Lower leg skin (tissue), 4 donors: ENCODE data around the gene ATP5F1D. TPM values are rescaled to one million over a fixed set of nuclear protein-coding genes. Genes with fewer than 3 reads are reported as not detected.

Experiments
- DNase-seq, 2 donors: peaks; one replicate each; pipeline ENCODE4 v3.0.0-alpha.2; 2019; ENCODE audit warnings: low spot score in 2 of 2
- H3K4me3 ChIP-seq: fragments of 200-600 bp; sonication (generic); 2 replicates; pipeline ENCODE4 v1.5.1; 2017; ENCODE audit warnings: mild to moderate bottlenecking, low read depth; ENCODE audit not compliant: poor library complexity, severe bottlenecking
- CTCF ChIP-seq, 3 donors: fragments of 450-650 bp; IDR thresholded peaks; one replicate each; pipeline ENCODE4 v1.5.1; 2016; ENCODE audit warnings: antibody characterized with exemption in 3 of 3, mild to moderate bottlenecking in 3 of 3, moderate library complexity in 2 of 3
- POLR2A ChIP-seq, 2 donors: fragments of 450-650 bp; IDR thresholded peaks; one replicate each; pipeline ENCODE4 v1.6.1; 2016 to 2017; ENCODE audit warnings: antibody characterized with exemption in 2 of 2, mild to moderate bottlenecking in 1 of 2, moderate library complexity in 1 of 2
- WGBS, 2 donors: methylation state at CpG; one replicate each; pipeline ENCODE4 v1.1.5; 2018; 5-methylcytosine and 5-hydroxymethylcytosine counted together
- intact Hi-C: fragments of 100-400 bp; cut with DNase I; formaldehyde crosslinking; loops from one replicate; pipeline ENCODE4 v1.15.0; 2023; ENCODE audit warnings: low total_unique reads
- total RNA-seq, 4 donors: library from RNA; depleted of rRNA; stranded (reverse); fragments of >200 nt; gene quantifications; one replicate each; pipeline ENCODE4 v1.1.0, GENCODE V29; 2016

Gene ATP5F1D
- total RNA-seq, 4 donors from 2014 or later = 121 to 198 (median 146) TPM

DNA sequence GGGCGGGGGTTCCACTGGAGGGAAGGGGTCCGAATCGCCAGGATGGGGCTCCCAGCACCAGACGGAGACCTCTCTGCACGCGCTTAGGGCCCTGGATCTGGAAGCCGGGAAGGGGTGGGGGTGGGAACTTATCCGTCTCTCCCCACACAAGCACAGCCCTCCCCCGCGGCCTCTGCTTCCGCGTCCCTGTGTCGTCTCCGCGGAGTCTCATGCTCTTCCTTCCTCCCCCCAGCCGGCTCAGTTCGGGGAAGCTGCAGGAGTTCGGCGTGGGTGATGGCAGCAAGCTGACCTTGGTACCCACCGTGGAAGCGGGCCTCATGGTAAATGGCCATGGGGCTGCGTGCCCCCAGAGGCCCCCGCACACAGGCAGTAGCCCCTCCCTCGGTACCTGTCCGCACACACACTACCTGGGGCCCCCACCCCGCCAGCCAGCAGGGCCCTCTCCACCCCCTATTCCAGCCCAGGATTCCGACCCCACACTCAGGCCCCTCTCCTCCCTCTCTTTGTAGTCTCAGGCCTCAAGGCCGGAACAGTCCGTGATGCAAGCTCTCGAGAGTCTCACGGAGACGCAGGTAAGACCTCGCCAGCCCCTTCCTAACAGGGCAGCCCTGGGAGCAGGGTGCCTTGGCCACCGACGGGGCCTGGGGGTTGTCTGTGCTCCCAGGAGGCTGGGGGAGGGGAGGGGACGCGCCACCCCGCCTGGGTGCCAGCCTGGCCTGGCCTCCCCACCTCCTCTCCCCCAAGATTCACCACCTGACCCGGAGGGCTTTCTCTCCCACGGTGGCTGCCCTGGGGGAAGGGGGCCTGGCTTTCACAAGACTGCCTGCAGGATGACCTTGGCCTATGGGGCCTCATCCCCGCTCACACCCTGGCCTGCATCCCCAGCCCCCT lies 10.0 kb downstream of the ATP5F1D start:
- intact Hi-C loops = no loop called here

GRCh38 chr19:1252221-1252820 lies 10.8 kb downstream of the ATP5F1D start:
- H3K4me3 ChIP-seq = peak overlapping the region; percentile 11
- no peak for TF ChIP-seq POLR2A (IDR thresholded peaks at IDR 0.05)
- TF ChIP-seq CTCF (IDR thresholded peaks at IDR 0.05) = no peak
- intact Hi-C loops = no loop called here
- peak in 1 of 2 donors; percentile 98 for DNase-seq
- WGBS, 2 donors = 1 to 3% methylated on average over 26 of the region's 30 CpGs

More for the DNA sequence above, 10.0 kb downstream of the ATP5F1D start:
- H3K4me3 ChIP-seq = peak overlapping the region; percentile 75
- TF ChIP-seq CTCF (IDR thresholded peaks at IDR 0.05) = no peak
- no peak for TF ChIP-seq POLR2A (IDR thresholded peaks at IDR 0.05)
- 2 to 4% methylated on average over 34 to 36 of the region's 41 CpGs for WGBS, 2 donors
- DNase-seq = peak in 1 of 2 donors; percentile 95

DNA sequence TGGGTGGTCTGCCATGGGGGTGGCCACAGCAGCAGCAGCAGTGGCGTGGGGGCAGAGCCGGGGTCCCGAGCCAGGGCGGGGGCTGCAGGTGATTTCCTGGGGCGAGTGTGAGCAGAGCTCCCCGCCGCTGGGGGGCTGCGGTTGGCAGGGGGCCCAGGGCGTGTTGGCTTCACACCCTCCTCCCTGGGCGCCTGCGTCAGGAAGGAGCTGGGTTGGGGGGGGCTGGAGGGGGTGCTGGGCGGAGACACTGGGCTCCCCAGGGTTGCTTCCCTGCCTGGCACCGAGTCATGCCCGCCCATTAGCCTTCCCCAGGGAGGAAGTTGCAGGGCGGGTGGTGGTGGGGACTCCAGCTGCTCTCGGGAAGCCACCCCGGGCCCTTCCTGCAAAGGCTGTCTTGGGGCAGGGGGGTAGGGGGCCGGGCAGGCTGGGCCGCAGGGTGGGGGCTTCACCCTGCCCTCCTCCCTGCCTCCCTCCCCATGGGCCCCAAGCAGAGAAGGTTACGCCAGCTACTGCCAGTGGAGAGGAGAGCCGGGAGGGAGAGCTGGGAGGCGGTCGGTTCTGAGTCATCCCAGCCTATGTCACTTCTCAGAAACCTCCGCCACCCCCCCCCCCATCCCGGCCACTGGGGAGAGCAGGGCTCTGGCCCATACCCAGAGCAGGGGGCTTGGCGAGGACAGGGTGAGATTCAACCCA lies 11.4 kb downstream of the ATP5F1D start:
- no peak for TF ChIP-seq POLR2A (IDR thresholded peaks at IDR 0.05)
- no peak for TF ChIP-seq CTCF (IDR thresholded peaks at IDR 0.05)
- intact Hi-C loops = no loop called here
- 0% methylated on average over 3 to 12 of the region's 26 CpGs for WGBS, 2 donors
- peak overlapping the region; percentile 11 for H3K4me3 ChIP-seq
- DNase-seq = peak; percentile 93 to 98

DNA sequence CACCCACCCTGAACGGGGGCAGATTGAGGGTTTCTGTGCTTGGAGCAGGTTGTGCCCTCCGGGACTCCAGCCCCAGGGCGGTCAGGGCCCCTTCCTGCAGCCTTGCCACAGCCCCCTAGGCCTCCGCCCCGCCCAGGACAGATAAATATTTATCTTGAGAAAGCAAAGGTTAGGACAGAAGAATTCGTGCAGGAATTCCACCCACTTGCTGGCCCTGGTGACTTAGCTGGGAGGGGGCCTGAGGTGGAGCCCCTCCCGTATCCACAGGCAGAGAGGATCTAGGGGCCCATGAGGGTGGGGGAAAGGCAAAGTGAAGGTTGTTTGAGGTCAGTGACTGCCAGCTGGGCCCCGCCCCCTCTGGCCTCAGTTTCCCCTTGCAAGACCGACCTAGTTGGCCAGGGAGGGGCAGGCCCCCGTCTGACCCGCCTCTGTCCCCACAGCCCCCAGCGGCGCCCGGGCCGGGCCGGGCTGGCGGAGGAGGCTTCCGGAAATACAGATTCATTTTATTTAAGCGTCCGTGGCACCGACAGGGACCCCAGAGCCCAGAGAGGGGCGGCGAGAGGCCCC lies 12.0 kb downstream of the ATP5F1D start:
- intact Hi-C loops = no loop called here
- TF ChIP-seq POLR2A (IDR thresholded peaks at IDR 0.05) (no peak), CTCF (IDR thresholded peaks at IDR 0.05) (no peak)
- H3K4me3 ChIP-seq = no peak overlapping the region
- peak in 1 of 2 donors; percentile 65 for DNase-seq
- WGBS, 2 donors = 25 to 44% methylated on average over 18 to 23 of the region's 23 CpGs

DNA sequence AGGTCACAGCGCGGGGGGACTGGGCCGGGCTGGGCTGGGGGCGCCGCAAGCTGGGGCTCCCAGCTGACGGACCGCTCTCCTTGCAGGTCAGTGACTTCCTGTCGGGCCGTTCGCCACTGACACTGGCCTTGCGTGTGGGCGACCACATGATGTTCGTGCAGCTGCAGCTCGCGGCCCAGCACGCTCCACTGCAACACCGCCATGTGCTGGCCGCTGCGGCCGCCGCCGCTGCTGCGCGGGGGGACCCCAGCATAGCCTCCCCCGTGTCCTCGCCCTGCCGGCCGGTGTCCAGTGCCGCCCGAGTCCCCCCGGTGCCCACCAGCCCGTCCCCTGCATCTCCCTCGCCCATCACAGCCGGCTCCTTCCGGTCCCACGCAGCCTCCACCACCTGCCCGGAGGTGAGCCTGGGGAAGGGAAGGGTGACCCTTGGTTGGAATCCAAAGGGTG lies 12.6 kb downstream of the ATP5F1D start:
- H3K4me3 ChIP-seq = no peak overlapping the region
- 79% methylated on average over 25 to 36 of the region's 37 CpGs for WGBS, 2 donors
- no peak for DNase-seq
- intact Hi-C loops = no loop called here
- TF ChIP-seq POLR2A (IDR thresholded peaks at IDR 0.05) = no peak
- TF ChIP-seq CTCF (IDR thresholded peaks at IDR 0.05) = no peak
